SK-N-SH treated with all-trans-retinoic acid at 6 μM for 48 hours (cell line): ENCODE measurements around the gene TSHZ2.
"Not testable (repeated sequence)": the region's sequence is repeated elsewhere in the genome, so short reads cannot be mapped to it uniquely, and the experiment has no call there.

Experiments
- CREB5 ChIP-seq: fragments of 250-450 bp; sonication (Bioruptor Pico); IDR thresholded peaks from 2 replicates; pipeline ENCODE4 v1.5.1; 2020; ENCODE audit warnings: low read depth, mild to moderate bottlenecking, moderate library complexity
- CSRNP3 ChIP-seq: fragments of 250-450 bp; sonication (Bioruptor Pico); IDR thresholded peaks from 2 replicates; pipeline ENCODE4 v1.5.1; 2021; ENCODE audit warnings: mild to moderate bottlenecking, moderate library complexity
- ESRRG ChIP-seq: fragments of 250-450 bp; sonication (Bioruptor Pico); IDR thresholded peaks from 2 replicates; pipeline ENCODE4 v1.6.1; 2021; ENCODE audit warnings: mild to moderate bottlenecking
- ZNF565 ChIP-seq: fragments of 450-650 bp; formaldehyde crosslinking; conservative IDR thresholded peaks from 2 replicates; pipeline ENCODE4 v1.5.0; 2020; ENCODE audit warnings: low read depth, mild to moderate bottlenecking, moderate library complexity
- ZNF70 ChIP-seq: fragments of 450-650 bp; formaldehyde crosslinking; IDR thresholded peaks from 2 replicates; pipeline ENCODE4 v1.5.0; 2020; ENCODE audit warnings: mild to moderate bottlenecking, moderate library complexity
- ZNF8 ChIP-seq: fragments of 450-650 bp; formaldehyde crosslinking; IDR thresholded peaks from 2 replicates; pipeline ENCODE4 v1.5.0; 2020; ENCODE audit warnings: mild to moderate bottlenecking, moderate library complexity
- TF ChIP-seq, protein P1 (sequence below): fragments of 250-450 bp; sonication (Bioruptor Pico); IDR thresholded peaks from 2 replicates; pipeline ENCODE4 v1.5.0; 2020; ENCODE audit warnings: mild to moderate bottlenecking, moderate library complexity

DNA sequence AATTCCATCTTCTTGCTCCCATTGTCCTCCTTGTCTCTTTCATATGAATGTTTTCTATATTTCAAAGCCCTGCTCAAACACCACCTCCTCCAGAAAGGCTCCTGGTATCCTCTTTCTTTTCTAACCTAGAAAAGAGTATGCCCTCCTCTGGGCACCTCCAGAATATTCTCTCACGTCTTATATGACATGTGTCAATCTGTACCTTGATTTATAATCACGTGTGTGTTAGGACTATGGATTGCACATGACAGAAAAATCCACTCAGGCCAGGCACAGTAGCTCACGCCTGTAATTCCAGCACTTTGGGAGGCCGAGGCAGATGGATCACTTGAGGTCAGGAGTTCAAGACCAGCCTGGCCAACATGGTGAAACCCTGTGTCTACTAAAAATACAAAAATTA, 464.8 kb downstream of the TSHZ2 start:
- not testable (repeated sequence) for TF ChIP-seq ESRRG (CRISPR knock-in tag); CREB5; ZNF8 (CRISPR knock-in tag); CSRNP3 (CRISPR knock-in tag); ZNF70; ZNF565
- TF ChIP-seq, protein P1, sequence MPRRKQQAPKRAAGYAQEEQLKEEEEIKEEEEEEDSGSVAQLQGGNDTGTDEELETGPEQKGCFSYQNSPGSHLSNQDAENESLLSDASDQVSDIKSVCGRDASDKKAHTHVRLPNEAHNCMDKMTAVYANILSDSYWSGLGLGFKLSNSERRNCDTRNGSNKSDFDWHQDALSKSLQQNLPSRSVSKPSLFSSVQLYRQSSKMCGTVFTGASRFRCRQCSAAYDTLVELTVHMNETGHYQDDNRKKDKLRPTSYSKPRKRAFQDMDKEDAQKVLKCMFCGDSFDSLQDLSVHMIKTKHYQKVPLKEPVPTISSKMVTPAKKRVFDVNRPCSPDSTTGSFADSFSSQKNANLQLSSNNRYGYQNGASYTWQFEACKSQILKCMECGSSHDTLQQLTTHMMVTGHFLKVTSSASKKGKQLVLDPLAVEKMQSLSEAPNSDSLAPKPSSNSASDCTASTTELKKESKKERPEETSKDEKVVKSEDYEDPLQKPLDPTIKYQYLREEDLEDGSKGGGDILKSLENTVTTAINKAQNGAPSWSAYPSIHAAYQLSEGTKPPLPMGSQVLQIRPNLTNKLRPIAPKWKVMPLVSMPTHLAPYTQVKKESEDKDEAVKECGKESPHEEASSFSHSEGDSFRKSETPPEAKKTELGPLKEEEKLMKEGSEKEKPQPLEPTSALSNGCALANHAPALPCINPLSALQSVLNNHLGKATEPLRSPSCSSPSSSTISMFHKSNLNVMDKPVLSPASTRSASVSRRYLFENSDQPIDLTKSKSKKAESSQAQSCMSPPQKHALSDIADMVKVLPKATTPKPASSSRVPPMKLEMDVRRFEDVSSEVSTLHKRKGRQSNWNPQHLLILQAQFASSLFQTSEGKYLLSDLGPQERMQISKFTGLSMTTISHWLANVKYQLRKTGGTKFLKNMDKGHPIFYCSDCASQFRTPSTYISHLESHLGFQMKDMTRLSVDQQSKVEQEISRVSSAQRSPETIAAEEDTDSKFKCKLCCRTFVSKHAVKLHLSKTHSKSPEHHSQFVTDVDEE: not testable (repeated sequence)
